Activated naive CD4-positive, alpha-beta T cell (primary cell): Measurements from ENCODE around the gene AZIN2.
A peak's percentile ranks its signal among the peaks of the same experiment; 100 is the strongest.
"Not testable (repeated sequence)": the region's sequence is repeated elsewhere in the genome, so short reads cannot be mapped to it uniquely, and the experiment has no call there.

Experiments
- DNase-seq, 4 experiments: peaks; one replicate each; lab custom pipeline; 2025; lab: John Stamatoyannopoulos, UW

The AZIN2 gene

GRCh38 chr1:33127001-33127823 is 46.3 kb downstream of the AZIN2 start:
- peak; percentile 97 to 98 (median 98) for DNase-seq

GRCh38 chr1:33128781-33129180 is 47.8 kb downstream of the AZIN2 start:
- no peak for DNase-seq

DNA sequence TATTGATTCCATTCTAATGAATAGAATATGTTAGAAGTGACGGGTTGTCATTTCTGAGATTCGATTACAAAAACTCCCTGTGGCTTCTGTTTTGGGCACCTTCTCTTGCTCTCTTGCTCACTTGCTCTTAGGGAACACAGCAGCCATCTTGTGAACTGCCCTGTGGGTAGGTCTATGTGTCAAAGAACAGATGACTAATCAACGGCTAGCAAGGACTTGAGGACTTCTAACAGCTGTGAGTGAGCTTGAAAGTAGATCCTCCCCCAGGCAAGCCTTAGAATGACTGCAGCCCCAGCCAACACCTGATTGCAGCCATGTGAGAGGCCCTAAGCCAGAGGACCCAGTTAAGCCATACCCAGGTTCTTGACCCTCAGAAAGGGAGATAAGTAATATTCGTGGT is 49.3 kb downstream of the AZIN2 start:
- no peak for DNase-seq

DNA sequence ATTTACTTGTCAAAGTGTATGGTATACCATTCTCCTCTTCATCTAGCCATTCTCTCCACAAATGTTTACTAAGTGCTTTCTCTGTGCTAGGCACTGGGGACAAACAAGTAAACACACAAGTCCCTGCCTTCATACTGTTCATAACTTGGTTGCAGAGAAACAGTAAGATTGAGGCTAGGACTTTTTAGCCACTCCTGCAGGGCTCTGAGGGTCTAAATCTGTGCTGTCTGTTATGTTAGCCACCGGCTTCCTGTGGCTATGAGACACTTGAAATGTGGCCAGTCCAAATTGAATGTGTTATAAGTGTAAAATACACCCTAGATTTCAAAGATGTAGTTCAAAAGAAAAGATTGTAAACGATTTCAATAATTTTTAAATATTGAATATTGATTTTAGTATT is 50.2 kb downstream of the AZIN2 start:
- no peak for DNase-seq

- no peak for DNase-seq
Measured at GRCh38 chr1:33132549-33132948, 51.6 kb downstream of the AZIN2 start.

DNA sequence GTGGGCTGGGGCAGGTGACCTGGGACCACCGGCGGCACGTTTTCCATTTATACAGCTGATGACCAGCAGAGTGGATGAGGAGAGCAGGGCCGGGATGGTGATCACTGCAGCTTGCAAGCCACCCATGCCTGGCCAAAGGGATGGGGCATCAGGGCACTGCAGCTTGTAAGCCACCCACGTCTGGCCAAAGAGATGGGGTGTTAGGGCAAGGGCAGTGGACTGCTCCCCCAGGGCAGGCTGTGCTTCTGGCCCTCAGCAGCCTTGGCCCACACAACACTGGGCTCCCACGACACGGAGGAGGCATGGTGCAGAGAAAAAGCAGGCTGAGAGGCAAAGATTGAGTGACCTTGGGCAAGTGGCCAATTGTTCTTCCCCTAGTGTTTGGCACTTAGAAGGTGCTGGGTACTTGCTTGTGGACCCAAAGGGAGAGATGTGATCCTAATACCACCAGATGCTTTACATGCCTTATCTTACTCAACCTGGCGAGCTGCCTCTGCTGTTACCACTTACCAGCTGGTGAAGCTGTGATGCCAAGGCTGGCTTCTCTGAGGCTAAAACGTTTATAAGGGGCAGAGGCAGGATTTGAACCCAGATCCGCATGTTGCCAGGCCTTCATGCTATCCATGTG is 52.6 kb downstream of the AZIN2 start:
- DNase-seq: no peak

DNA sequence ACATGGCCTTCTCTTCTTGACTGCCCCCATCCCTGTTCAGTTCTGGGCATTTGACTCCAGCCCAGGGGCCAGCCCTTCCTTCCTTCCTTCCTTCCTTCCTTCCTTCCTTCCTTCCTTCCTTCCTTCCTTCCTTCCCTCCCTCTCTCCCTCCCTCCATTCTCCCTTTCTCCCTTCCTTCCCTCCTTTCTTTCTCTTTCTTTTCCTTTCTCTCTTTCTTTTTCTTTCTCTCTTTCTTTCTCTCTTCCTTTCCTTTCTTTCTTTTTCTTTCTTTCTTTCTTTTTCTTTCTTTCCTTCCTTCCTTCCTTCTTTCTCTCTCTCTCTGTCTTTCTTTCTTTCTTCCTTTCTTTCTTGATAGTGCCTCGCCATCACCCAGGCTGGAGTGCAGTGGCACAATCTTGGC is 55.1 kb downstream of the AZIN2 start:
- DNase-seq: not testable (repeated sequence)

DNA sequence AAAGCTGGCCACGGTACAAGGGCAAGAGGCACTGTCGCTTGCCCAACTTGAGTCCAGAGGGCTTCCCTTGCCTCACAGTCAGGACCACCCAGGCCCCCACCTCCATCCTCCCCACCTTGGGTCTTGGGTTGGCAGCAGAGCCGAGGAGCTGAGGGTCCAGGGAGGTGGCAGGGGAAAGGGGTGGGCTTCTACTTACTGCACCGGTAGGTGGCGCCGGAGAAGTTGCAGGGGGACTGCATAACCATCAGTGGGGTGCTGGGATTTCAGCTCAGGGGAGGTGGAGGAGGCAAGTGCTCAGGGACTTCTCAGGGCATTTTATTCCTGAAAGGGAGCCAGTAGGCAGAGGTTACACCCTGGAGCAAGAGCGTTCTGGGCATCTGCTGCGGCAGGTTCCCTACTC is 56.8 kb downstream of the AZIN2 start:
- DNase-seq: peak in 1 of 4 experiments; percentile 13

- no peak for DNase-seq
Measured at GRCh38 chr1:33140153-33141149, 59.5 kb downstream of the AZIN2 start.

DNA sequence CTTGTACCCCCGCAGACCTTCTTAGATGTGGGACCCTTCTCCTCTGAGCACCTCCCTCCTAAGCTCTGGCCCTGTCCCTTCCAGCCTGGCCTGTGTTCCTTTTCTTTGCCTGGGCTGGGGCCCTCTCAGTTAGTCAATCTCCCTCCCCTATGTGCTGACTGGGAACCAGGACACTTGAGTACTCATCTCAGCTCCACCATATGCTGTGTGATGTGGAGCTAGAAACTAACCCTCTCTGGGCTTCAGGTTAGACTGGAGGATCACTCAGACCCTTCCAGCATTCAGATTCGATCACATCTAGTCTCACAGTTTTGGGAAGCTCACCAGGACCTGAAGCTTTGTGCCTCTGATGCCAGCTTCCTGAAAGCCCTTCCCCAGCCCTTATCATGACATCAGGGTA is 60.3 kb downstream of the AZIN2 start:
- no peak for DNase-seq

GRCh38 chr1:33141781-33142180 is 60.8 kb downstream of the AZIN2 start:
- no peak for DNase-seq

DNA sequence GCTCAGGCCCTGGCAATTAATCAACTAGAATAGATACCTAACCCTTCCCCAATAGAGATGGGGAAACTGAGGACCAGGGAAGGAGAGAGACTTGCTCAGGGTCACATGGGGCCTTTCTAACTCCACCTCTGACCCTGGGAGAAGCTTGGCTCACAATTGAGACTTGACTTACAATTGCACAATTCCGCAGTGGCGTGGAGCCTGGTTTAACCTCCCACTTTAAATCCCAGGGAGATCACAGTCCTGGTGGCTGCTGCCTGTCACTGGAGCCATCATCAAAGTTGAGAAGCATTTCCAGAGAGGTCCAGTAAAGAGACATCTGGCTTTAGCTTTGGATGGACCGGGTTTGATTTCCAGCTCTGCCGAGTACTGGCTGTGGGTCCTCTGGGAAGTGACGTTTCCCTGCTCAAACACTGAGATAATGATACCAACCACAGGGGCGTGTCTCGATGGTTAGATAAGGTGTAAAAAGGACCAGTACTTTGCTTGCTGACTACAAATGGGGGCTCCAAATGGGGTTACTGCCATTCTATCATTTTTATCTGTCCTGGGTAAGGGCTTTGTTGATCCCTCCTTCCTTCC is 61.6 kb downstream of the AZIN2 start:
- DNase-seq: no peak

DNA sequence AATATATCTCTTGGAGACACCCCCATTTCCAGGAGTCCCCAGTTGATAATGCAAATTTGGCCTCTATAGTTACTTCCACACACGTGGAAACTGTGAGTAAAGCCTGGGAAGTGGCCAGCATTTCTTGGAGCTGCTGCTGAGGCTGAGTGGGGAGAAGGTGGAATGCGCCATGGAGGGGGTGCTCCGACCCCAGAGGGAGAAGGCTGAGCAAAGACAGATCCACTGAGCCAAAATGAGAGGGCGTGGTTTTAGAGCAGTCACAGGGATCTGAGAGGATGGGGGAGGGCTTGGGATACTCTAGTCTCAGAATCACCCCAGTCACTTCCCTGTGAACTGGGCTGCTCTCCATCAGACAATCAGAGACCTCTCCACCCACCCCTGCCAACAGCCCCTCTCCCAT is 62.2 kb downstream of the AZIN2 start:
- no peak for DNase-seq

DNA sequence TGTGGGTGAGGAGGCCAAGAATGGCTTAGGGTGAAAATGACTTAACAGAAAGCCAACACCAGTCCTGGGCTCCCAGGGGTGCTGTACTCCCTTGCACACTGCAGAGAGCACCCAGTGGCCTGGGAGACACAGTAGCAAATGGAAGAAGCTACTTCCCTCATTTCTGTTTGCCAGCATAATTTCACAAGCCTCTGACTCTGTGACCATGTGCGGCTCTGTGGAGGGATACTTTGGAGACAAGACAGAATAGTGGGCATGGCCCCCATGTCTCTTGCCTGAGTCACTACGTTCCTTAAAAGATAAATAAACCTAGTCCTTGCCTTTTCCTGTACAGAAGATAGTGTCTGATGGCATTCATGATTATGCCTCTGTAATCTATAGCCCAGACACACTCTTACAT is 62.7 kb downstream of the AZIN2 start:
- DNase-seq: no peak

DNA sequence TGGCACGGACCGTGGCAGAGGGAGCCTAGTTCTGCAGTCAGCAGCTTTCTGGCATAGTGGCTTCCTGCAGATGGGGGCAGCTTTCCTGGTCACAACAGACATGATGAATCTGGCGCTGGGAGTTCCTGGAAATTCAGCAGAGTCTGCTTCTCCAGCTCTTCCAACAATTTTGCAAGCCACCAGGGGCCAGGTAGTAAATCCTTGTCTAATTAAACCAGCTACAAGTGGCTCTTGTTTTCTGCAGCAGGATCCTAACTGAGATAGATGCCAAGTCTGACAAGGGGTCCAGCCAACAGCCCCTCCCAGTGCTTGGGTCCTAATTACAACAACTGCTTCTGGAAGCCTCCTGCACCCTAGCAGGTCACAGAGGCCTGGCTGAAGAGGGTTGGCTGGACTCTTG is 65.0 kb downstream of the AZIN2 start:
- DNase-seq: no peak

DNA sequence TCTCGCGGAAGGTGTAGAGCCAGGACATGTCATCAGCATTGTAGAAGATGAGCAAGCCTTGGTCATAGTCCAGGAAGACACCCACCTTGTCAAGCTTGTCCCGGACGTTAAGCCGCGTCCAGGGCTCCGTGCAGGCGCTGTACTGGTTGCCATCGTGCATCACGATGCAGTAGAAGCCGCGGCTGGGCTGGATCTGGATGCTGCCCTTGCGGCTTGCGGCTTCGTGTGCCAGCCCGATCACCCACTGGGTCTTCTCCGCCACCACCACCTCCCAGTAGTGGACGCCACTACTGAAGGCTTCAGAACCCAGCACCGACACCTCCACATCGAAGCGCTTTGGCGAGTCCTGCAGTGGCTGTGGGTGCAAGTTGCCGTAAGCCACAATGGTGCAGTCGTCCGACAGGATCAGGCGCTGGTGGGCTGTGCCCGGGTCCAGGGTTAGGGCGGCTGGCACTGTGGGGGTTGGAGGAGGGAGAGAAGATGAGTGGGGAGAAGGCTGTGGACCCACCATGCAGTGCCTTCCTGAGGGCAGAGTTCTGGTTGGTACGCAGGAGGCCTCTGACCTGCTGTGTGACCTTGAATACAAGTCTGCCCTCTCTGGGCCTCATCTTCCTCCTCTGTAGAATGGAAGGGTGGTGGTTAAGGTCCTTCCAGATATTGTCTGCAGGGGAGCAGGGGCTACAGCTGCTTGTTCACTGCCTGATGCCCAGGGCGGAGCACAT is 66.5 kb downstream of the AZIN2 start:
- no peak for DNase-seq

DNA sequence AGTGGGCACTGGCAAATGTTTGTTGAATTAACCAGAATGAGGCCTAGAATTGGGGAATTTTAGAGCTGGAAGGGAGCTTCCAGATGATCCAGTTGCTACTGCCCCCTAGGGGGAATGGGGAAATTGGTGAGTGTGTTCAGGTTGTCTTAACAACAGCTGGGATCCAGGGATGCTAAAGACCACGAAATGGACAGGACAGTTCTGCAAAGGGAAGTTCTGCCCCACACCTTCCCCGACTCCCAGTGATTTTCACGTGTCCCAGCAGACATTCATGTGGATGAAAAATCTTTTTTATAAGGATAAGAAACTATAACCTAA is 67.0 kb downstream of the AZIN2 start:
- DNase-seq: no peak

DNA sequence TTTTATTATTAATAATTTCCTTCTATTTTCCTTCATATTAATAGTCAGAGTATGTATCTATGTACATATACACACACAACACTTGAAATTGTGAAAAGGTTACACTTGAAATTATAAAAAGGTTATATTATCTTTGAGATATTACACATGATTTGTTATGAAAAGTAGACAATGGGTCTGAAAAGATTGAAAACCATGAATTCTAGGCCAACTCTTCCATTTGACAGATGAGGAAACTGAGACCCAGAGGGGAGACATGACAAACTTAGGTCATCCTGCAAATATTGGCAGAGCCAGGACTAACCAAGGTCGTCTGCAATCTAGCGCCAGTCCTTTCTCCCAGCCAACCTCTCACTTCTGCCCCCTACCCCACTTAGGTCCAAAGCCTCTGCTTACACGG is 67.7 kb downstream of the AZIN2 start:
- DNase-seq: no peak

DNA sequence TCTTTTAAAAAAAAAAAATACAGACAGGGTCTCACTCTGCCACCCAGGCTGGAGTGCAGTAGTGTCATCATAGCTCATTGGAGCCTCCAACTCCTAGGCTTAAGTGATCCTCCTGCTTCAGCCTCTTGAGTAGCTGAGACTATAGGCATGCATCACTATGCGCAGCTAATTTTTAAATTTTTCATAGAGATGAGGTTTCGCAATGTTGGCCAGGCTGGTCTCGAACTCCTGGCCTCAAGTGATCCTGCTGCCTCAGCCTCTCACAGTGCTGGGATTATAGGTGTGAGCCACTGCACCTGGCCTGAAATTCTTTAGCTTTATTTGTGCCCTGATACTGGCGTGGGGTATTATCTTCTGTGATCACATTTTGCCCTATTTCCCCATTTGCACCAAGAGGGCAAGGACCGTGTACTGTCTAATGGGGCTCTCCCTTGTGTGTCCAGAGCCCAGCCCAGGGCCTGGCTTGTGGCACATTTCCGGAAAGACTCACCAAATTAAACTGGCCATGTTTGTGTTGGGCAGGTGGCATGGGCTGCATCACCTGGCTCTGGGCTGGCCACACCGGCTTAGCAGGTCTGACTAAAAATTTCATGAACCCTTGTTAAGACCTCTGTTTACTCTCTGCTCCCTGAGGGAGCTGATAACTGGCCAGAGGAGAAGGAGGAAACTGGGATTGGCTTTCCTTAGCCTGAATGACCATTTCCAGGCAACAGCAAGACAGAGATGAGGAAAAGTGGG is 68.7 kb downstream of the AZIN2 start:
- DNase-seq: no peak

DNA sequence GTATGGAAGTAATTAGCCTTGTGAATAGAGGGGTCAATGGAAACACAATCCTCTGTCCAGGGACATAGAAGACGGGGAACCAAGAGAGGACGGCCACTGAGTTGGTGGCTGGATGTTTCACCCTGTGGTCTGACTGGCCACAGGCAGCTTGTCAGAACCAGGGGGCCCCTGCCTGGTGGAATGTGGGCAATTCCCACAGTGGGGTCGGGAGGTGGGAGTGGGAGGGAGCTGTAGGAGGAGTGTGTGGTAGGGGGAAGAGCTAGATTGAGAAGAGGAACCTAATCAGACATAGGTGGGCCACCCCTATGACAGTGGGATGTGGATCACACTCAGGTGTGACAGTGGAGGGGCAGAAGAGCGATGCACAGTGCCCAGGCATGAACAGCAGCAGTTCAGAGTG is 69.6 kb downstream of the AZIN2 start:
- DNase-seq: no peak

DNA sequence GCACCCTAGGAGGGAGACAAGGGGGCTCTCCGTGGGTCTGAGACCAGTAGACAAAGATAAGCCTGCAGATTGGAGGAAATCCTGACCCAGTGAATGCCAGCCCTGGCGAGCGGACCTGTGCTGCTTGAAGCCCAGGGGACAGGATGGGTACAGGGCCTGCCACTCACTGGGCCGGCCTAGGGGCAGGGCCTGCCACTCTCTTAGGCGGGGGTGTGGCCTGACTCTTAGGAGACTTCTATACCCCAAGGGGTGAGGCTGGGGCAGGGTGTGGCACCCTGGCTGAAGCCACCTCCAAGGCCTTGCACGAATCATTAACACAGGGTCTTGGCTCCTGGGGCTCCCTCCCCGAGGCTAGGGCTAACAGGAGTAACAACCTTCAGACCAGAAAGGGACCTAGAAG is 70.2 kb downstream of the AZIN2 start:
- DNase-seq: no peak
